Body of pancreas (tissue), 4 donors: ENCODE results near the gene UQCRH.
"Not testable (repeated sequence)": the region's sequence is repeated elsewhere in the genome, so short reads cannot be mapped to it uniquely, and the experiment has no call there.

ENCODE experiments used
- POLR2A ChIP-seq, 3 donors: fragments of 450-650 bp; IDR thresholded peaks; one replicate each; pipeline ENCODE4 v1.6.1; 2016; ENCODE audit warnings: antibody characterized with exemption in 3 of 3, mild to moderate bottlenecking in 2 of 3
- TF ChIP-seq, protein P1 (sequence below), 7 experiments: fragments of 450-650 bp in 4 of 7; fragments of 200-600 bp in 3 of 7; sonication (generic) in 3 of 7; IDR thresholded peaks; one replicate each; pipeline ENCODE4 v1.5.1; 2016 to 2019; ENCODE audit warnings: antibody characterized with exemption in 7 of 7

GRCh38 chr1:46365796-46366195 is 62.3 kb downstream of the UQCRH start:
- TF ChIP-seq, protein P1, sequence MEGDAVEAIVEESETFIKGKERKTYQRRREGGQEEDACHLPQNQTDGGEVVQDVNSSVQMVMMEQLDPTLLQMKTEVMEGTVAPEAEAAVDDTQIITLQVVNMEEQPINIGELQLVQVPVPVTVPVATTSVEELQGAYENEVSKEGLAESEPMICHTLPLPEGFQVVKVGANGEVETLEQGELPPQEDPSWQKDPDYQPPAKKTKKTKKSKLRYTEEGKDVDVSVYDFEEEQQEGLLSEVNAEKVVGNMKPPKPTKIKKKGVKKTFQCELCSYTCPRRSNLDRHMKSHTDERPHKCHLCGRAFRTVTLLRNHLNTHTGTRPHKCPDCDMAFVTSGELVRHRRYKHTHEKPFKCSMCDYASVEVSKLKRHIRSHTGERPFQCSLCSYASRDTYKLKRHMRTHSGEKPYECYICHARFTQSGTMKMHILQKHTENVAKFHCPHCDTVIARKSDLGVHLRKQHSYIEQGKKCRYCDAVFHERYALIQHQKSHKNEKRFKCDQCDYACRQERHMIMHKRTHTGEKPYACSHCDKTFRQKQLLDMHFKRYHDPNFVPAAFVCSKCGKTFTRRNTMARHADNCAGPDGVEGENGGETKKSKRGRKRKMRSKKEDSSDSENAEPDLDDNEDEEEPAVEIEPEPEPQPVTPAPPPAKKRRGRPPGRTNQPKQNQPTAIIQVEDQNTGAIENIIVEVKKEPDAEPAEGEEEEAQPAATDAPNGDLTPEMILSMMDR (IDR thresholded peaks at IDR 0.05) = not testable (repeated sequence)
- TF ChIP-seq POLR2A (IDR thresholded peaks at IDR 0.05) = not testable (repeated sequence)
